Subcutaneous adipose tissue (tissue), 4 donors: ENCODE results near the gene PDE11A. TPM values are rescaled to one million over a fixed set of nuclear protein-coding genes. Genes with fewer than 3 reads are reported as not detected.

Experiments
- CTCF ChIP-seq: fragments of 450-650 bp; IDR thresholded peaks from one replicate; pipeline ENCODE4 v1.5.1; 2016; ENCODE audit warnings: low read depth, mild to moderate bottlenecking, control low read depth, antibody characterized with exemption, moderate library complexity
- total RNA-seq, 4 donors: library from RNA; depleted of rRNA; stranded (reverse); fragments of >200 nt; gene quantifications; one replicate each; pipeline ENCODE4 v1.1.0, GENCODE V29; 2016

The PDE11A gene
- total RNA-seq, 4 donors from 2014 or later: 0.33 to 1.2 (median 1.1) TPM; not detected in 1

- no peak for TF ChIP-seq CTCF
These were observed 158.3 kb downstream of the PDE11A start for GRCh38 chr2:177914247-177914646.

- TF ChIP-seq CTCF: no peak
These were observed 162.6 kb downstream of the PDE11A start for GRCh38 chr2:177909962-177910361.

- TF ChIP-seq CTCF: no peak
These were observed 163.8 kb downstream of the PDE11A start for GRCh38 chr2:177908824-177909223.

GRCh38 chr2:177908182-177908581 is 164.4 kb downstream of the PDE11A start:
- TF ChIP-seq CTCF: no peak

GRCh38 chr2:177906041-177906718 is 166.4 kb downstream of the PDE11A start:
- no peak for TF ChIP-seq CTCF

GRCh38 chr2:177905640-177906039 is 166.9 kb downstream of the PDE11A start:
- no peak for TF ChIP-seq CTCF

- TF ChIP-seq CTCF: no peak
These were observed 170.0 kb downstream of the PDE11A start for GRCh38 chr2:177902395-177903163.
